ENCODE data around the gene NFIA. TPM values are rescaled to one million over a fixed set of nuclear protein-coding genes. Genes with fewer than 3 reads are reported as not detected.

NFIA gene
- total and polyA plus RNA-seq, 9 of the 15 experiments (the other 6 are each of a cell fraction or from before 2014, with no cell fraction given), result 5.3 to 24.9 (median 9.8) TPM

- TF ChIP-seq PBX2 (CRISPR knock-in tag; IDR thresholded peaks at IDR 0.05; ENCODE audit: low read depth) (no peak), PBX2 (tag; conservative IDR thresholded peaks at IDR 0.05; ENCODE audit: low read depth) (peak; percentile 96), PKNOX1 (IDR thresholded peaks at IDR 0.05) (peak; percentile 95), ZNF184 (CRISPR knock-in tag; IDR thresholded peaks at IDR 0.05) (no peak), ZNF431 (CRISPR knock-in tag; IDR thresholded peaks at IDR 0.05) (no peak), NFRKB (IDR thresholded peaks at IDR 0.05; ENCODE audit: low read depth) (0 out of 2 replicates have a peak, but pooled peaks have one; percentile 42), RBM39 (optimal IDR thresholded peaks at IDR 0.05; ENCODE audit: low read depth, low read length) (no peak), ATF3 (IDR thresholded peaks at IDR 0.05) (peak; percentile 70), ATF3 (CRISPR knock-in tag; conservative IDR thresholded peaks at IDR 0.05) (no peak), POLR2B (IDR thresholded peaks at IDR 0.05; ENCODE audit: low read depth, partially characterized antibody) (no peak), TAF1 (IDR thresholded peaks at IDR 0.05; ENCODE audit: control insufficient read depth, extremely low read depth, insufficient read depth, low read length, severe bottlenecking) (peak; percentile 26), BCLAF1 (IDR thresholded peaks at IDR 0.05; ENCODE audit: borderline replicate concordance in 1 of 2, control insufficient read depth in 1 of 2, low read depth in 2 of 2, low read length in 1 of 2) (no peak), ZBTB11 (CRISPR knock-in tag; IDR thresholded peaks at IDR 0.05) (peak in 1 of 3 experiments; percentile 72; a peak in 2 of 6 replicates), MAFF (IDR thresholded peaks at IDR 0.05; ENCODE audit: low read length) (no peak)
These were observed 236.2 kb downstream of the NFIA start (continued) for GRCh38 chr1:61318319-61319125.
